ENCODE results near the gene IGFBPL1. TPM values are rescaled to one million over a fixed set of nuclear protein-coding genes. Genes with fewer than 3 reads are reported as not detected.

Gene IGFBPL1
- total and polyA plus RNA-seq, 12 donors: not detected

DNA sequence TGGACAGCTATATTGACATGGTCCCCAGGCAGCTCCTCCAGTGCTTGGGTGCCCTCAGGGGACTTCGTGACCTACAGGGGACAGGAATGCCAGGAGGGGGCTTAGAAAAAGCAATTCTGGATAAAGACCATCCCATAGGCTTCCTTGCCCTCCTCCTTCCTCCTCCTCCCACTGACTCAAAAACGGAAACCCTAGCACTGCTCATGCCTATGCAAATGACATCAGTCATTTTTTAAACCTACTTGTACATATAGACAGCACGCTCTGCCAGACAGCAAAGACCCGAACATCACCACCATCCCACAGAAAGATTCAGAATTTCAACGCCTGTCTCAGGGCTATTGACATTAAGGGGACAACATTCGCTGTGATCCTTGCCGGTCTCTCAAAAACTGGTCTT lies 11.0 kb downstream of the IGFBPL1 start:
- Histone ChIP-seq H3K27me3 (peaks cover 0 to 56% (median 29%) of the 10 kb centered on the region in 7 donors), H3K9me3 (no peaks in the 10 kb centered on the region), H3K4me1 (no peaks in the 10 kb centered on the region), H3K27ac (no peak overlapping the region), H3K36me3 (no peaks in the 10 kb centered on the region), H3K4me3 (no peak overlapping the region)
- intact Hi-C loops (cut with DNase I): loop anchor here in 2 of 10 donors (10.0 kb wide), 2 partner anchors 58 to 312 kb away; partner anchors contain the start of gene FAM240B (in 1 of the 2)
- no peak for DNase-seq
- TF ChIP-seq, protein P1, sequence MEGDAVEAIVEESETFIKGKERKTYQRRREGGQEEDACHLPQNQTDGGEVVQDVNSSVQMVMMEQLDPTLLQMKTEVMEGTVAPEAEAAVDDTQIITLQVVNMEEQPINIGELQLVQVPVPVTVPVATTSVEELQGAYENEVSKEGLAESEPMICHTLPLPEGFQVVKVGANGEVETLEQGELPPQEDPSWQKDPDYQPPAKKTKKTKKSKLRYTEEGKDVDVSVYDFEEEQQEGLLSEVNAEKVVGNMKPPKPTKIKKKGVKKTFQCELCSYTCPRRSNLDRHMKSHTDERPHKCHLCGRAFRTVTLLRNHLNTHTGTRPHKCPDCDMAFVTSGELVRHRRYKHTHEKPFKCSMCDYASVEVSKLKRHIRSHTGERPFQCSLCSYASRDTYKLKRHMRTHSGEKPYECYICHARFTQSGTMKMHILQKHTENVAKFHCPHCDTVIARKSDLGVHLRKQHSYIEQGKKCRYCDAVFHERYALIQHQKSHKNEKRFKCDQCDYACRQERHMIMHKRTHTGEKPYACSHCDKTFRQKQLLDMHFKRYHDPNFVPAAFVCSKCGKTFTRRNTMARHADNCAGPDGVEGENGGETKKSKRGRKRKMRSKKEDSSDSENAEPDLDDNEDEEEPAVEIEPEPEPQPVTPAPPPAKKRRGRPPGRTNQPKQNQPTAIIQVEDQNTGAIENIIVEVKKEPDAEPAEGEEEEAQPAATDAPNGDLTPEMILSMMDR (IDR thresholded peaks at IDR 0.05): no peak
- no peak for ATAC-seq
- 64 to 72% methylated on average over 7 of the region's 7 CpGs for WGBS, 2 donors

DNA sequence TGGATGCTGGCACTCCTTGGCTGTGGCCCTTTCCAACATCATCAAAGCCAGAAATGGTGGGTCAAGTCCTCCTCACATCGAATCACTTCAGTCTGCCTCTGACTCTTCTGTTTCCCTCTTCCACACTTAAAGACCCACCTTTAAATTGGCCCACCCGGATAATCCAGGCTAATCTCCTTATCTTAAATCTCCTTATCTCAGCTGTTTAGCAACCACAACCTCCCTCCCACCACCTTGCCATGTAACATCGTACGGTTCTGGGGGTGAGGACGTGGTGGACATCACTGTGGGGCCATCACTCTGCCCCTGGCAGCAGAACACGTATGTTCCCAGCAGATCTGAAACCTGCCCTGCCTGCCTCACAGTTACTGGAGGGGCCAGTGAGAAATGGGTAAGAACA lies 11.5 kb downstream of the IGFBPL1 start:
- ATAC-seq (no peak), DNase-seq (no peak)
- Histone ChIP-seq H3K27me3 (peaks cover 0 to 56% (median 29%) of the 10 kb centered on the region in 7 donors), H3K27ac (no peak overlapping the region), H3K4me3 (no peak overlapping the region), H3K9me3 (no peaks in the 10 kb centered on the region), H3K36me3 (no peaks in the 10 kb centered on the region), H3K4me1 (no peaks in the 10 kb centered on the region)
- TF ChIP-seq, protein P1 (IDR thresholded peaks at IDR 0.05): no peak
- 64 to 66% methylated on average over 6 of the region's 6 CpGs for WGBS, 2 donors
- intact Hi-C loops (cut with DNase I): loop anchor here in 2 of 10 donors (10.0 kb wide), 2 partner anchors 58 to 312 kb away; partner anchors contain the start of gene FAM240B (in 1 of the 2)

DNA sequence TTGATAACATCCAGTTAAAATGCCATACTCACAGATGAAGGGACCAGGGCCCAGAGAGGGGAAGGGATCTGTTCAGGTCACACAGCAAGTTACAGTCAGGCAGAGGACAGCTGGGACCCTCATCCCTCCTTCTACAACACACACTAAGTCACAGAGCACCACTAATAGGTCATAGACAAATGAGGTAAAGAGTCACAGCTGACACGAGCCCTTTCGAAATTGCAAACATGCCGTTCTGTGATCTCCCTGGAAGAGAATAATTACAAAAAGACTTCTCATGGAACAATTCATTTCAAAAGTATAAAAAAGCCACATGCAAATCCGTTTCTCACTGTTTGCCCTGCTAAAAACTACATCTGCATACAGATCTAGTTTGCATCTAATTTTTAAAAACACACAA lies 15.5 kb downstream of the IGFBPL1 start:
- no peak overlapping the region for H3K27ac ChIP-seq
- no peak overlapping the region for H3K4me3 ChIP-seq
- WGBS, 2 donors: 52 to 53% methylated on average over 4 of the region's 4 CpGs
- H3K9me3 ChIP-seq: no peaks in the 10 kb centered on the region
- H3K4me1 ChIP-seq: no peaks in the 10 kb centered on the region
- no peaks in the 10 kb centered on the region for H3K36me3 ChIP-seq
- DNase-seq (no peak), ATAC-seq (no peak)
- H3K27me3 ChIP-seq: peaks cover 0 to 57% (median 39%) of the 10 kb centered on the region in 7 donors
- TF ChIP-seq, protein P1 (IDR thresholded peaks at IDR 0.05): no peak
- intact Hi-C loops (cut with DNase I): loop anchor here in 3 of 10 donors (5.0 to 10.0 kb wide), 2 partner anchors 36 to 664 kb away; no protein-coding TSS in a partner anchor

DNA sequence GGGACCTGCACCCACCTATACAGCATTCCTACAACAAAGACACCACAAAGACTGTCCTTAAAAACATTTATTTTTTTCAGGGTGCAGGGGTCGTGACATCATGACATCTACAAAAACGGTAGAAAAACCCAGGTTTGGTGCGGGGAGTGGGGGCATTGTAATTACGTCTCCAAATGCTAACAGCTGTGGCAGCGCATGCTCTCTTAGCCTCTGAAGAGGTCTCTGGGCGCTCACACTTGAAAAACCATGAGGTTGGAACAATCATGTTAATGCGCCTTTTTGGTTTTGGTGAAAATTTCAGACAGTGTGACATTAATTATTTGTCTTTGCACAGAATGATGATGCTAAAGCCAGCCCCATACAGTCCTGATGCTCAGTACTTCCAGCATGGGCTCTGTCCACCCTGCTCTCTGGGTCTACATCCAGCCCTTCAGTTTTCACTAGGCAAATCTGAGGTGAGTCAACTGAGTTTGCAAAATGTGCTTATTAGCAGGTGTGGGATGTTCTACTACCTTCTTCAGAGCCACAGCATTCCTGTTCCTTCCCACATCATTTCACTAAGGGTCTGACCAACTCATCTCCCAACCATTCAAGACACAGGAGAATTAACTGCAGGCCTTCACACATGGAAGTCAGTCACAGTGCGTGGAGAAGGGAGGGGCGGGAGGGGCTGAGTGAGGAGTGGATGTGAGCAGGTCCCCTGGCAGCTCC lies 17.6 kb downstream of the IGFBPL1 start:
- Histone ChIP-seq H3K27me3 (peaks cover 0 to 45% (median 25%) of the 10 kb centered on the region in 7 donors), H3K27ac (no peak overlapping the region), H3K4me3 (no peak overlapping the region), H3K36me3 (no peaks in the 10 kb centered on the region), H3K9me3 (no peaks in the 10 kb centered on the region), H3K4me1 (no peaks in the 10 kb centered on the region)
- ATAC-seq (no peak), DNase-seq (no peak)
- WGBS, 2 donors: 79 to 82% methylated on average over 9 of the region's 9 CpGs
- intact Hi-C loops (cut with DNase I): loop anchor here in 3 of 10 donors (5.0 to 10.0 kb wide), 2 partner anchors 34 to 662 kb away; no protein-coding TSS in a partner anchor
- TF ChIP-seq, protein P1 (IDR thresholded peaks at IDR 0.05): no peak
